DMS114 treated with DMSO at 0.1 percent for 48 hours (cell line): ENCODE measurements around the gene FAM89A.
"Not testable (repeated sequence)": the region's sequence is repeated elsewhere in the genome, so short reads cannot be mapped to it uniquely, and the experiment has no call there.

Experiments
- DNase-seq: peaks from one replicate; lab custom pipeline; 2025; ENCODE audit not compliant: unreplicated experiment; lab: John Stamatoyannopoulos, UW

FAM89A gene

DNA sequence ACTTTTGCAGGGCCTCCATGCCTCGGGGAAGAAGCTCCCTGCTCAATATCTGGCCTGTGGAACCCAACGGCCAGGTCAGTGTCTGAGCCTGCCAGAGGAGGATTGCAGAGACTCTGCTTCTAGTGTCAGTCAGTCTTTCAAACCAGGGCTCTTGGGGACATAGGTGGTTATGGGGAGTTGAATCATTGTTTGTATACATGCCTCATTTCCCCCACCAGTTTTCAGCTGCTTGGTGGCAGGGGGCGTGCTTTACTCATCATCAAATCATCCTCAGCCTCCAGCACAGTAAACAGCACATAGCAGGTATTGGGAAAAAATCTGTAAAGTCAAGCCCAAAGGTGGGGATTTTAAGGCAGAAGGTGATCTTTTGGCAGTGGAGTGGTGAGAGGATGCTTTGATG, 17.4 kb upstream of the FAM89A start:
- no peak for DNase-seq

DNA sequence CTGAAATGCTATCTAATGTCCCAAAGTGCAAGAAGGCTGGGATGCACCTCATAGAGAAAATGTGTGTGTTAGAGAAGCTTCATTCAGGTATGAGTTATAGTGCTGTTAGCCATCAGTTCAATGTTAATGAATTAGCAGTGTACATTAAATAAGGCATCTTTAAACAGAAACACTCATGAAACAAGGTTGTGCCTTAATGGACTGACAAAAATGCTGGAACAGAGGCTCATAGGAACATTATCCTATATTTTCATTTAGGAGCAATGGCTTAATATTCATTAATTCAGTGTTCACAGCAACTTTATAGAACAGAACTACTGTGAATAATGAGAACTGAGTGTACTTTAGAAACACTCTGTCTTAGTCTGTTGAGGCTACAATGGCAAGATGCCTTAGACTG, 15.2 kb upstream of the FAM89A start:
- no peak for DNase-seq

GRCh38 chr1:231053493-231054162, 13.6 kb upstream of the FAM89A start:
- DNase-seq = no peak

- DNase-seq = no peak
These were observed 12.7 kb upstream of the FAM89A start for GRCh38 chr1:231052777-231053176.

DNA sequence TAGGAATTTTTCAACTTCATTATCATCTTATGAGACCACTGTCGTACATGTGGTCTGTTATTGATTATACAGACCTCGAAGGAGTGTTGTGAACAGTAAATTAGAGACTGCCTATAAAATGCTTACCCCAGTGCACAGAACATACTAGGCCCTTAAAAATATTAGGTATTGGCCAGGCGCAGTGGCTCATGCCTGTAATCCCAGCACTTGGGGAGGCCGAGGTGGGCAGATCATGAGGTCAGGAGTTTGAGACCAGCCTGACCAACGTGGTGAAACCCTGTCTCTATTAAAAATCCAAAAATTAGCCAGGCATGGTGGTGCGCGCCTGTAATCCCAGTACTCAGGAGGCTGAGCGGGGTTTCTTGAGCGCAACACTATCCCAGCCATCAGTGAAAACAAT, 10.9 kb upstream of the FAM89A start:
- not testable (repeated sequence) for DNase-seq

DNA sequence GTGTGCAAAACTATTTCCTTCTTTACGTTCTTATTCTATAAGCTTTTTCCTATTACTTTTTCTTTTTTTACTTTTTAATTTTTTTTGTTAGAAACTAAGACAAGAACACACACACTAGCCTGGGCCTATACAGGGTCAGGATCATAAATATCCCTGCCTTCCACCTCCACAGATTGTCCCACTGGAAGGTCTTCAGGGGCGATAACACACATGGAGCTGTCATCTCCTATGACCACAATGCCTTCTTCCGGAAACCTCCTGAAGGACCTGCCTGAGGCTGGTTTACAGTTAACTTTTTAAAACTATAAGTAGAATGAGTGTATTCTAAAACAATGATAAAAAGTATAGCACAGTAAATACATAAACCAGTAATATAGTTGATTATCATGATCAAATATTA, 10.3 kb upstream of the FAM89A start:
- DNase-seq = no peak

- no peak for DNase-seq
These were observed 9.3 kb upstream of the FAM89A start for GRCh38 chr1:231049121-231049979.

- DNase-seq = not testable (repeated sequence)
These were observed 8.4 kb upstream of the FAM89A start for GRCh38 chr1:231048419-231048818.

DNA sequence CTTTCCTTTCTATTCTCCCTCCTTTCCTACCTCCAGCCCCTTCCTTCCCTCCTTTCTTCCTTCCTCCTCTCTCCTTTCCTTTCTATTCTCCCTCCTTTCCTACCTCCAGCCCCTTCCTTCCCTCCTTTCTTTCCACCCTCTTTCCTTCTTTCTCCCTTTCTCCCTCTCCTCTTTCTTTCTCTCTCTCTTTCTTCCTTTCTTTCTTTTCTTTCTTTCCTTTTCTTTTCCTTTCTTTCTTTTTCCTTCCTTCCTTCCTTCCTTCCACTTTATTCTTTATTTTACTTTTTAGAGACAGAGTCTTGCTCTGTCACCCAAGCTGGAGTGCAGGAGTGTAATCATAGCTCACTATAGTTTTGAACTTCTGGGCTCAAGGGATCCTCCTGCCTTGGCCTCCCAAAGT, 7.5 kb upstream of the FAM89A start:
- not testable (repeated sequence) for DNase-seq

- no peak for DNase-seq
These were observed 6.8 kb upstream of the FAM89A start for GRCh38 chr1:231046730-231047395.

GRCh38 chr1:231045921-231046729, 6.1 kb upstream of the FAM89A start:
- not testable (repeated sequence) for DNase-seq

DNA sequence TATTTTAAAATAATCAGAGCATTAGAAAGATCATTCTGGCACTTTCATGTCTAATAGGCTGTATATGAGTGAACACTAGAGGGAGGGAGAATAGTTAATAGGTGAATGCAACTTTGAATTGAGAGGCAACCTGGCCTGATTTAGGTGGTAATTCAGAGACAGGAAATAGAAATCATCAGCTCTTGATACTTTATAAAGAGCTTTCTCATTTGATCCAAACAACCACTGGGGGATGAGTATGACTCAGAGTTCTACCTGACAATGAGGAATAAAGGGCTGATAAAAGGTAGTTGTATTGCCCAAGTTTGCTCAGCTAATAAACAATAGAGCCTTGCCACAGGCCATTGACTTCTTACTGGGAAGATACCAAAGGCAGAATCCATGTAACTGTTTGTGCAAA, 5.2 kb upstream of the FAM89A start:
- DNase-seq = no peak

GRCh38 chr1:231044588-231044987, 4.5 kb upstream of the FAM89A start:
- DNase-seq = no peak

- no peak for DNase-seq
These were observed 1.7 kb upstream of the FAM89A start for GRCh38 chr1:231041719-231042261.

GRCh38 chr1:231040800-231041718, 1.0 kb upstream of the FAM89A start:
- DNase-seq = no peak

GRCh38 chr1:231039161-231040018, 664 bp downstream of the FAM89A start:
- DNase-seq = no peak

DNA sequence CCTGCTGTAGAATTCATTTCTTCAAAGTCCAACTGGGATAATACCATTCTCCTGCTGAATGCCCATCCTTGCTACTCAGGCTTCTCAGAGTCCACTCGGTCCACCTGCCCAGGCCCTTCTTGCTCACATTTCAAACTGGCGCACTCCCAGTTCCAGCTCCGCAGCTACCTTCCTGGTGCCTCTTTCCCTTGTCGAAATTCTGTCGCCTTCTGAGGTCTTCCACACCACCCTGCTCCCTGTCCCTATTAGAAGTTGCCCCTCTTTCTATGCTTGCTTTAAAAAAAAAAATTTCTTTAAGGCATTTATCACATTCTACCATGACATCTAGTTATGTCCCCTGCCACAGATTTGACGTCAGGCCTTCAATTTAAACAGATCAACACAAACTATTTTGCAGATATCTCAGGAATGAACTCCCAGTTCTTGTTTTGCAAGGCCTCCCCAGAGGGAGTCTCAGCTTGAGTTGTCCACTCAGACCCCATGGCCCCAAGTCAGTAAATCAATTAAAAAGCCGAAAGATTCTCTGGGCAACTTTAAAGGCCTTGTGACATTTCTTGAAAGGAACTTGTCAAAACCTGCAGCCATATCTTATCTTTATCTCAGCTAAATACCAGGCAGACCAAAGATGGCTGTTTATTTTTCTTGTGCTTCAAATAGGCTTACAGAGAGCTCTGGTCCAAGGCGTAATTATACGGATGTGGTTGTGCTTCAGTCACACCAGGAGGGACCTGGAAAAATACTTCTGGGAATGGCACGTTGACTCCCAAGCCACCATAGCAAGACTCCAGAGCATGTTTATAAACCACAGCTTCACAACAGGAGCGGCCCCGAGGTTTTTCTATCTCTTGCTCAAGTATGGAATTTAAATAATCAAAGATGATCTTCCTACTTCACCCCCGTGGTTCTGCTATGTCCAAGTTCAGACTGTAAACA, 2.2 kb downstream of the FAM89A start:
- DNase-seq = no peak

GRCh38 chr1:231036416-231036815, 3.6 kb downstream of the FAM89A start:
- DNase-seq = no peak
